Inferior parietal cortex (tissue), 1 donor: ENCODE results near the gene SLC44A1.
A peak's percentile ranks its signal among the peaks of the same experiment; 100 is the strongest.

Experiments
- DNase-seq: peaks from one replicate; pipeline ENCODE4 v3.0.0-alpha.2; 2016; ENCODE audit errors: extremely low spot score

The SLC44A1 gene

DNA sequence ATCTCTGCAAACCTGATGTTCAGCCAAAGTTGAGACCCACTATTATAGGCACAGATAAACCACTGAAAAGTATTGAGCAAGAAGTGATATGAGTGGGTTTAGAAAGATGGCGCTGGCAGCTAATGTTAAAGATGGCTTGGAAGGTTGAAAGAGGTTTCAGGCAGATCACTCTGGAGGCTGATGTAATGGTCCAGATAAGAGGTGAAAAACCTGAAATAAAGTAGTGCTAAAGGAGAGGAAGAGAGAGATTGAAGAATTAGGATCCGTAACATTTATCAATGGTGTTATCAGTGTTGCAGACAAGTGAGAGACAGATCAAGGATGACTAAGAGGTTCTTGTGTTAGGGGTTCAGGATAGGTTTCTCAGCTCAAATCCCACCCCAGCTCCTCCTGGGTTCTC lies 58.3 kb downstream of the SLC44A1 start:
- no peak for DNase-seq

DNA sequence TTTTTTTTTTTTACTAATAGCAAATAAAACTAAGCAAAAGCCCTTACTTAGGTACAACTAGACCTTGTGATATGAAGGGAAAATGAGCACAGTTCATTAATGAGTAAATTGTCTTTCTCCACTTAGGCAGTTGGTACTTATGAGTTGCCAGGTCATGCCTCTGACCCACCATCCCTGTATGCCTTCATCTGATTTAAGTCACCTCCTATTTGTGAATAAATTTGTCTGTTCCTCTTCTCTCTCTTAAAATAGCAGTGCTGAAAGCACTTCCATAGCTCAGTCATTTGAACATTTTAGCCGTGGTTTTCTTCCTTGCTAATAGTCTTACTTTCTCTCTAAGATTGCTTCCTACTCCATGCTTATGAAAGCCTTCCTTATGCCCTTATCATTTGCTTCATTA lies 61.4 kb downstream of the SLC44A1 start:
- no peak for DNase-seq

GRCh38 chr9:105306351-105307140 lies 62.1 kb downstream of the SLC44A1 start:
- no peak for DNase-seq

GRCh38 chr9:105307591-105308130 lies 63.2 kb downstream of the SLC44A1 start:
- no peak for DNase-seq

- no peak for DNase-seq
Measured at GRCh38 chr9:105308461-105309341, 64.2 kb downstream of the SLC44A1 start.

DNA sequence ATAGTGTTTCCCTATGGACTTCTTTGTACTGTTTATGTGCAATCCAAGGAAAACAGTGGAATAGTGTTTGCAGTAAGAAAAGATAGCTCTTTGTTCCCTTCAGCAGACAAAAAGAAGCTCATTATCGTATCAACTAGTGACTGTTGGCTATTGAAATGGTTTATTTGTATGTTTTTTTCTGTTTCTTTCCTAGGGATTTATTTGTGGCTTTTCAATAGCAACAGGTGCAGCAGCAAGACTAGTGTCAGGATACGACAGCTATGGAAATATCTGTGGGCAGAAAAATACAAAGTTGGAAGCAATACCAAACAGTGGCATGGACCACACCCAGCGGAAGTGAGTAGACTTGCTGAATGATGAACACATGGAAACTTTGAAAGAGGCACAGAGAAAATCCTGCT lies 65.1 kb downstream of the SLC44A1 start:
- peak; percentile 78 for DNase-seq

DNA sequence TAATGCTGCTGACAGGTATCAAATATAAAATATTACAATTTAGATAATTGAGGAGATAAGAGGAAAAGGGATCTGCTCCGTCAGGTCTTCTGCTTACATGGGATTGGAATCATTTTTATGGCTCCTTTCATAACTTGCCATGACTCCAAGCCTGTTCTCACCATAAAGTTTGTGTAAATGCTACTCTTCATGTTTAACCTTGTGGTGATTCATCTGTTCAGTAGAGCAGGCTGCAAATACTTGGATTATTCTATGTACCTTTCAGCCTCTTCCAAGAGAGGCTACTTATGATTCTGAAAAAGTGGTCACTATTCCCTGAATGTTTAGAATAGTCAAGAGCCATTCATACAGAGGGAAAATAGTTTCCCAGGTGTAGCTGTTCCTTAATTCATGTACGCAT lies 66.9 kb downstream of the SLC44A1 start:
- DNase-seq, result no peak

DNA sequence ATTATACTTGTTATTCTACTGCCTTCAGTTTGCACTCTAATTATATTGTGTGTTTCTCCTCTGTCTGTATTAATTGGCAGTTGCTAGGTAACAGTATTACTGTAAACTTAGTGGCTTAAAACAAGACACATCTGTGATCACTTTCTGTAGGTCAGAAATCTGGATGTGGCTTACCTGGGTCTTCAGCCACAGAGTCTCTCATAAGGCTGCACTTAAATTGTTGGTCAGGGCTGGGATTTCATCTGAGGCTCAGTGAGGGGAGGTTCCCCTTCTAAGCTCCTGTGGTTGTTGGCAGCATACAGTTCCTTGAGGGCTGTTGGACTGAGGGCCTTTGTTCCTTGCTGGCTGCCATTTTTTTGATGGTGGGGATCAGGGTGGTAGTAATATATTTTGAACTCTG lies 68.8 kb downstream of the SLC44A1 start:
- DNase-seq, result no peak

- no peak for DNase-seq
Measured at GRCh38 chr9:105316703-105317102, 72.3 kb downstream of the SLC44A1 start.

DNA sequence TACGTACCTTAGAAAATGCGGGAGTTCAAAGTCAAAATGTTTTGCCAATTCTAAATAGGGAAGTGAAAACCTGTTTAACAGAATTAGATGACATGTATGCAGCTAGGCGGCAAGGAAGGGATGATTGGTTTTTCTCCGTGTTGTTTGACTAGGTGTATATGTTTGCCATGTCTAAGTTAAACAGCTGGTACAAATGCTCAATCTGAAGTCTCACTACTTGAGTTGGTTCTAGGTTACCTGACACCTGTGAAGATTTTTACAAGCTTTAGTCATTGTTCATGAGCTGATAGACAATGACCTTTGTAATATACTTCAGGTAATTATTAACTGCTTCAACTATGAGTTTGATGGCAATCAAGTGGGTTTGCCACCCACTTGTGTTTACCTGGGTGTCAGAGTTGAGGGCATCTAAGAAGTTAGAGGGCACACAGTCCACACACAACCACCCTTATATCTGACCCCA lies 74.3 kb downstream of the SLC44A1 start:
- no peak for DNase-seq

- DNase-seq, result no peak
Measured at GRCh38 chr9:105319202-105319813, 74.9 kb downstream of the SLC44A1 start.

DNA sequence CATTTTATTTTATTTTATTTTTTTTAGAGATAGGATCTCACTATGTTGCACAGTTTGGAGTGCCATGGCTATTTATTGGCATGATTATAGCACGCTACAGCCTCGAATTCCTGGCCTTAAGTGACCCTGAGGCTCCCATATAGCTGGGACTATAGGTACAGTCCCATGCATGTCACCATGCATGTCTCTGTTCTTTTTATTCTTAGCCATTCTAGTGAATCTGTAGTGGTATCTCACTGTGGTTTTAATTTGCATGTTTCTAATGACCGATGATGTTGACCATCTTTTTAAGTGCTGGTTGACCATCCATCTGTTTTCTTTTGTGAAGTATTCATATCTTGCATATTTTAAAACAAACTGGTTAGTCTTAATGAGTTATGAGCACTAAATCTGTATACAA lies 76.1 kb downstream of the SLC44A1 start:
- DNase-seq, result no peak

DNA sequence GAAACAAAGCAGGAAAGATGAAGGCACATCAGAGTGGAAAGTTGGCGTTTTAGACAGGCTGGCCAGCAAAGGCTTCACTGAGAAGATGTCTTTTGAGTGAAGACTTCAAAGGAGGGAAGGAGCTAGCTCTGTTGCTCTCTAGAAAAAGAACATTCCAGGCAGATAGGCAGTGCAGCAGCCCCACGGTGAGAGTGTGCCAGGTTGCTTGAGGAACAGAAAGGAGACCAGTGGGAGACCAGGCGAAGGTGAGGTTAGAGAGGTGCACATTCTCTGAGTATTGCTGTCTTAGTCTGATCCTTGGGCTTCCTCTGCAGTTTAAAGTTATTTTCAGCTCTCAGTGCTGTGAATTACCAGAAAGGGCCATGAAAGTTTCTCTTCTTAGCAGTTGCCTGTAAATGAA lies 83.8 kb downstream of the SLC44A1 start:
- DNase-seq, result no peak

- no peak for DNase-seq
Measured at GRCh38 chr9:105328872-105329718, 84.6 kb downstream of the SLC44A1 start.

- DNase-seq, result no peak
Measured at GRCh38 chr9:105329719-105330062, 85.2 kb downstream of the SLC44A1 start.

- no peak for DNase-seq
Measured at GRCh38 chr9:105330201-105330600, 85.8 kb downstream of the SLC44A1 start.

GRCh38 chr9:105330755-105331154 lies 86.3 kb downstream of the SLC44A1 start:
- DNase-seq, result no peak

DNA sequence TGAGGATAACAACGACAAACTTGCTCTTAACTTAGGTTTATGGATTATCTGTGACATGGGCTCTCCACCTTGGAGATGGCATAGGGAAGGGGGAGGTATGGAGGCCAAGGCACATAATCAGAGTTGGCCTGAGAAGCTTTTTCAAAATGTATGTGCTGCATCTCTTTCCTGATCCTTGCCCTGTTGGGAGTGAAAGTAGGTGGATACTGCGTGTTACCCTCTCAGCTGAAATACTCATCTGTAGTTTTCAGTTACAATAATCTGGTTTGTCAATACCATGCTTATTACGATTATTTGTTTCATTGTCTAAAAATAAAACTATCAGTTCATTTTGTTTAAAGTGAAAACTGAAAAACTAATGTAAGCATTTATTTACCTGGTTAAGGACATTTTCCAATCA lies 86.7 kb downstream of the SLC44A1 start:
- DNase-seq, result no peak

DNA sequence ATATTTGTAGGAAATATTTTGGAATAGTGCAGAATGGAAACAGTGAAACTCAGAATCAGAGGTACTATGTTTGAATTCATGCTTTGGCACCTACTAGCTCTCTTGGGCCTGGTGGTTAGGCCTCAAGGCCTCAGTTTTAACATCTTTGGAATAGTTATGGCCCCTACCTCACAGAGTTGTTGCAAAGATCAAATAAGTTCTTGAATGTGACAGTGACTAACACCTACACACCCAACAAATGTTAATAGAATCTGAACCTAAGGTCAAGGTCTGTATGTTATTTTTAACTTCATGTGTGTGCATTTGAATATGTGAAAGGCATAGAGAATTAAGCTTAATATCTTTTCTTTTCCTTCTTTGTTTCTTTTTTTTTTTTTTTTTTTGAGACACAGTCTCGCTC lies 87.3 kb downstream of the SLC44A1 start:
- no peak for DNase-seq

DNA sequence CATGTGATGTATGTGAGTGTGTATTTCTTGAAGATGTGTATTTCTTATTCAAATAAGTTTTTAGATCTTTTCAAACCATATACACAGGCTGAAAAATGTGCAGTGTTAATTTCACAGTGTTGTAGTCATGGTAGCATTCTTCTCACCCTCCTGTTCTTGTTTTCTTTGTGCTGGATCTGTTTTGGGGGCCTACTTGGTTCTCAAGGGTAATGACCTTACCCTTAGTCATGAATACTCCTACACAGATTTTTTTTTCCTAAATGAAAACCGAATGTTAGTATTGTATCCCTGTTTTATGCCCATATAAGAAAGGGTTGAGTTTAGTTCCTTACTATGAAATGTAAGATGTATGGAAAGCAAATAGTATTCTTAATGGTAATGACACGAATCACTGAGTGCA lies 88.0 kb downstream of the SLC44A1 start:
- DNase-seq, result no peak

DNA sequence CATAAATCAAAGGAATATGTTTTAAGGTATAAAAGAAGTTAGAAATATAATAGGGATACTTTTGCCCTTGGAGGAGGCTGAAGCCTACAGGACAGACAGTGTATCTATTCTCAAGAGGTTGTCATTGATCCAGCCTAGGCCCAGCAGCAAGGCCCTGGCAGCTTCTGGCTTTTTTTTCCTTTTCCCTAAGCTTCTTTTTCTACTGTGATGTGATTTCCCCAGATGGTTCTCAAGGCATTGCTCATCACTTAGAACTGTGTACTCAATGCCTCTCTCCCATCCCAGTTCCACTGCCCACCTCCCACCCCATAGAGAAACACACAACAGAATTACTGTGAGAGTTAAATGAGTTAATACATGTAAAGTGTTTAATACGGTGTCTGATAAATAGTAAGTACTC lies 88.6 kb downstream of the SLC44A1 start:
- DNase-seq, result no peak
